ENCODE data around the gene CYFIP1.

- TF ChIP-seq CTCF (IDR thresholded peaks at IDR 0.05) (no peak), POLR2A (IDR thresholded peaks at IDR 0.05) (no peak)
Observed at GRCh38 chr15:22960556-22960955, 19.6 kb downstream of the CYFIP1 start.

Measured in heart left ventricle (tissue), 13 donors.